ENCODE data around the gene CCDC85A.

GRCh38 chr2:56198936-56199335 is 15.1 kb downstream of the CCDC85A start:
- TF ChIP-seq SMC3 (IDR thresholded peaks at IDR 0.05; ENCODE audit: low read depth, low read length) (no peak), CTCF (IDR thresholded peaks at IDR 0.05) (no peak), POLR2AphosphoS5 (IDR thresholded peaks at IDR 0.05; ENCODE audit: low read depth, low read length) (no peak), SIN3A (IDR thresholded peaks at IDR 0.05; ENCODE audit: borderline replicate concordance, low read depth, low read length) (no peak), EZH2phosphoT487 (IDR thresholded peaks at IDR 0.05; ENCODE audit: borderline replicate concordance, low read depth) (no peak), ZBTB33 (IDR thresholded peaks at IDR 0.05; ENCODE audit: borderline replicate concordance, low read depth) (no peak), YY1 (IDR thresholded peaks at IDR 0.05; ENCODE audit: low read depth) (no peak), JUND (IDR thresholded peaks at IDR 0.05) (no peak), NRF1 (IDR thresholded peaks at IDR 0.05; ENCODE audit: low read depth, low read length) (no peak)

All from SK-N-SH (cell line).